SK-N-SH (cell line): ENCODE measurements around the gene ALOX15. TPM values are rescaled to one million over a fixed set of nuclear protein-coding genes. Genes with fewer than 3 reads are reported as not detected.

ENCODE experiments used
- CTCF ChIA-PET: fragments of 300-600, 350-600 bp; formaldehyde crosslinking; extraction: SDS; loops from one replicate; lab custom pipeline; 2021; lab: Yijun Ruan, JAX
- POLR2A ChIA-PET: fragments of 350-600 bp; sonication (Branson Sonifier 250); formaldehyde crosslinking; extraction: SDS; loops from one replicate; lab custom pipeline; 2020; ENCODE audit warnings: antibody characterized with exemption, inconsistent platforms; lab: Yijun Ruan, JAX
- DNase-seq: peaks from one replicate; pipeline ENCODE4 v3.0.0; 2012
- H2AFZ ChIP-seq: fragments of 200-600 bp; sonication (generic); 2 replicates; pipeline ENCODE4 v1.8.1; 2016; ENCODE audit warnings: antibody characterized with exemption, mild to moderate bottlenecking, low read depth
- H3F3A ChIP-seq: fragments of 200-600 bp; sonication (generic); replicated peaks from 2 replicates; pipeline ENCODE3; 2016; ENCODE audit warnings: antibody characterized with exemption, mild to moderate bottlenecking; ENCODE audit not compliant: insufficient read depth
- H3K27ac ChIP-seq, 2 experiments: fragments of 200-500 bp in 1 of 2; fragments of 200-600 bp in 1 of 2; sonication (Bioruptor generic) in 1 of 2; sonication (generic), shearing (Covaris generic) in 1 of 2; 2 replicates each; pipeline versions ENCODE4 v1.5.1 to v1.6.1; 2014 to 2016; ENCODE audit warnings: low read depth in 2 of 2, inconsistent platforms in 1 of 2, low read length in 1 of 2, mild to moderate bottlenecking in 1 of 2, mixed read lengths in 1 of 2
- H3K27me3 ChIP-seq: fragments of 200-600 bp; sonication (generic), shearing (Covaris generic); 2 replicates; pipeline ENCODE4 v1.6.1; 2016; ENCODE audit warnings: mixed run types; ENCODE audit not compliant: insufficient read depth
- H3K36me3 ChIP-seq, 2 experiments: fragments of 200-500 bp in 1 of 2; fragments of 200-600 bp in 1 of 2; sonication (Bioruptor generic) in 1 of 2; sonication (generic) in 1 of 2; replicated peaks in 1 of 2; 2 replicates each; pipeline versions ENCODE3 to v1.5.1; 2014 to 2016; ENCODE audit warnings: low read length in 1 of 2, mild to moderate bottlenecking in 1 of 2; ENCODE audit not compliant: insufficient read depth in 2 of 2, control insufficient read depth in 1 of 2
- H3K4me1 ChIP-seq, 2 experiments: fragments of 200-500 bp in 1 of 2; fragments of 200-600 bp in 1 of 2; sonication (Bioruptor generic) in 1 of 2; sonication (generic), shearing (Covaris generic) in 1 of 2; 2 replicates each; pipeline versions ENCODE4 v1.5.1 to v1.6.1; 2014 to 2016; ENCODE audit warnings: low read depth in 1 of 2, low read length in 1 of 2, mixed run types in 1 of 2; ENCODE audit not compliant: insufficient read depth in 2 of 2, control insufficient read depth in 1 of 2
- H3K4me2 ChIP-seq: fragments of 200-600 bp; sonication (generic), shearing (Covaris generic); 2 replicates; pipeline ENCODE4 v1.6.1; 2017; ENCODE audit warnings: mixed run types
- H3K4me3 ChIP-seq, 2 experiments: fragments of 200-500 bp in 1 of 2; fragments of 200-600 bp in 1 of 2; sonication (Bioruptor generic) in 1 of 2; sonication (generic), shearing (Covaris generic) in 1 of 2; 2 replicates each; pipeline versions ENCODE4 v1.5.1 to v1.8.1; 2014 to 2016; ENCODE audit warnings: low read depth in 2 of 2, inconsistent platforms in 1 of 2, low read length in 1 of 2, mild to moderate bottlenecking in 1 of 2, mixed read lengths in 1 of 2, moderate library complexity in 1 of 2
- H3K79me2 ChIP-seq: fragments of 200-600 bp; sonication (generic); 2 replicates; pipeline ENCODE4 v1.8.1; 2017; ENCODE audit warnings: mild to moderate bottlenecking; ENCODE audit not compliant: insufficient read depth
- H3K9ac ChIP-seq: fragments of 200-600 bp; sonication (generic); 2 replicates; pipeline ENCODE4 v1.6.1; 2017; ENCODE audit warnings: mixed run types
- H3K9me2 ChIP-seq: fragments of 200-600 bp; sonication (generic); 2 replicates; pipeline ENCODE4 v1.6.1; 2017; ENCODE audit warnings: mixed run types
- H3K9me3 ChIP-seq: fragments of 200-600 bp; sonication (generic); 2 replicates; pipeline ENCODE4 v1.6.1; 2017; ENCODE audit warnings: mixed run types, mild to moderate bottlenecking, moderate library complexity
- H4K20me1 ChIP-seq: fragments of 200-600 bp; sonication (generic); 2 replicates; pipeline ENCODE4 v1.6.1; 2017; ENCODE audit warnings: mild to moderate bottlenecking, mixed run types; ENCODE audit not compliant: insufficient read depth
- CHD2 ChIP-seq: fragments of 150-350 bp; IDR thresholded peaks from 2 replicates; pipeline ENCODE4 v1.6.1; 2018; ENCODE audit warnings: low read length; ENCODE audit not compliant: partially characterized antibody
- EZH2phosphoT487 ChIP-seq: fragments of 200-600 bp; sonication (generic); IDR thresholded peaks from 2 replicates; pipeline ENCODE4 v1.6.1; 2017; ENCODE audit warnings: low read depth, mixed run types, mild to moderate bottlenecking, antibody characterized with exemption, moderate library complexity, borderline replicate concordance
- FOSL2 ChIP-seq: IDR thresholded peaks from 2 replicates; pipeline ENCODE4 v1.4.0; 2012; ENCODE audit warnings: low read depth, mild to moderate bottlenecking, moderate library complexity, borderline replicate concordance
- FOXJ3 ChIP-seq: sonication (generic); formaldehyde crosslinking; IDR thresholded peaks from 2 replicates; pipeline ENCODE4 v1.5.1; 2020; ENCODE audit warnings: mild to moderate bottlenecking, missing genetic modification reagents
- FOXM1 ChIP-seq: IDR thresholded peaks from 2 replicates; pipeline ENCODE4 v1.4.0; 2012; ENCODE audit warnings: low read depth, mild to moderate bottlenecking
- JUND ChIP-seq: IDR thresholded peaks from 2 replicates; pipeline ENCODE4 v1.4.0; 2012
- MAX ChIP-seq: IDR thresholded peaks from 2 replicates; pipeline ENCODE4 v1.4.0; 2012; ENCODE audit warnings: low read depth
- MEF2A ChIP-seq: IDR thresholded peaks from 2 replicates; pipeline ENCODE4 v1.4.0; 2012; ENCODE audit warnings: low read depth, borderline replicate concordance
- MXI1 ChIP-seq: IDR thresholded peaks from 2 replicates; pipeline ENCODE4 v1.6.1; 2012; ENCODE audit warnings: mild to moderate bottlenecking, low read depth, low read length, improper control_type of control experiment
- NRF1 ChIP-seq: IDR thresholded peaks from 2 replicates; pipeline ENCODE4 v1.6.1; 2012; ENCODE audit warnings: low read depth, mild to moderate bottlenecking, low read length
- RAD21 ChIP-seq: IDR thresholded peaks from 2 replicates; pipeline ENCODE4 v1.6.1; 2012; ENCODE audit warnings: mild to moderate bottlenecking, low read length
- RCOR1 ChIP-seq: fragments of 150-350 bp; IDR thresholded peaks from 2 replicates; pipeline ENCODE4 v1.6.1; 2017; ENCODE audit warnings: antibody characterized with exemption, low read length
- REST ChIP-seq: IDR thresholded peaks from 2 replicates; pipeline ENCODE4 v1.6.1; 2012; ENCODE audit warnings: mild to moderate bottlenecking, low read depth, low read length, moderate library complexity
- RFX5 ChIP-seq: IDR thresholded peaks from 2 replicates; pipeline ENCODE4 v1.6.1; 2012; ENCODE audit warnings: mild to moderate bottlenecking, improper control_type of control experiment, low read length
- TCF12 ChIP-seq: IDR thresholded peaks from 2 replicates; pipeline ENCODE4 v1.4.0; 2012
- TEAD4 ChIP-seq: IDR thresholded peaks from 2 replicates; pipeline ENCODE4 v1.4.0; 2012; ENCODE audit warnings: mild to moderate bottlenecking, borderline replicate concordance; ENCODE audit not compliant: insufficient read depth
- YY1 ChIP-seq: IDR thresholded peaks from 2 replicates; pipeline ENCODE4 v1.4.0; 2012; ENCODE audit warnings: low read depth, mild to moderate bottlenecking
- WGBS: methylation state at CpG from one replicate; pipeline ENCODE4 v1.1.6; 2017; ENCODE audit warnings: low lambda C conversion rate; 5-methylcytosine and 5-hydroxymethylcytosine counted together
- polyA plus RNA-seq, 3 experiments: library from polyadenylated mRNA; depleted of rRNA; stranded (reverse); fragments of >200 nt; gene quantifications; 2 replicates each; pipeline ENCODE4 v1.2.3, GENCODE V29; 2012

ALOX15 gene
- polyA plus RNA-seq, 1 of the 3 experiments (the other 2 are of a cell fraction) = not detected

- no peak for DNase-seq
- ChIA-PET CTCF (no interaction called here), POLR2A (no interaction called here)
- no peaks in the 10 kb centered on the region for H3K79me2 ChIP-seq
- H3K9ac ChIP-seq = no peak overlapping the region
- no peak overlapping the region for H3K4me3 ChIP-seq
- H3K4me1 ChIP-seq = peaks cover 11 to 15% of the 10 kb centered on the region in 2 experiments; a peak in 3 of 4 replicates
- H2AFZ ChIP-seq = no peak overlapping the region
- 94% methylated on average over 8 of the region's 10 CpGs for WGBS
- no peak for TF ChIP-seq RCOR1
- TF ChIP-seq TCF12 = no peak
- no peak for TF ChIP-seq JUND
- TF ChIP-seq REST = no peak
- TF ChIP-seq MXI1 = no peak
- no peak for TF ChIP-seq MEF2A
- TF ChIP-seq EZH2phosphoT487 = no peak
- no peak for TF ChIP-seq MAX
- TF ChIP-seq NRF1 = no peak
- TF ChIP-seq FOXM1 = no peak
- TF ChIP-seq YY1 = no peak
- TF ChIP-seq CHD2 = no peak
- TF ChIP-seq FOXJ3 (CRISPR knock-in tag) = no peak
- no peak for TF ChIP-seq FOSL2
- H3F3A ChIP-seq = peaks cover 11% of the 10 kb centered on the region
- H3K9me2 ChIP-seq = no peaks in the 10 kb centered on the region
- H3K4me2 ChIP-seq = no peak overlapping the region
- peaks cover 13% of the 10 kb centered on the region for H4K20me1 ChIP-seq
- peaks cover 31 to 62% of the 10 kb centered on the region in 2 experiments for H3K36me3 ChIP-seq
- H3K27ac ChIP-seq = no peak overlapping the region
- H3K9me3 ChIP-seq = no peaks in the 10 kb centered on the region
- no peaks in the 10 kb centered on the region for H3K27me3 ChIP-seq
These were observed 34.3 kb upstream of the ALOX15 start for GRCh38 chr17:4675791-4676190.

- Histone ChIP-seq H3K27me3 (no peaks in the 10 kb centered on the region), H3F3A (peaks cover 13% of the 10 kb centered on the region), H3K79me2 (no peaks in the 10 kb centered on the region), H4K20me1 (peaks cover 13% of the 10 kb centered on the region), H3K36me3 (peaks cover 39 to 64% of the 10 kb centered on the region in 2 experiments), H2AFZ (no peak overlapping the region), H3K9ac (no peak overlapping the region), H3K4me1 (peaks cover 9 to 10% of the 10 kb centered on the region in 2 experiments; a peak in 3 of 4 replicates), H3K9me3 (no peaks in the 10 kb centered on the region), H3K4me3 (no peak overlapping the region), H3K9me2 (no peaks in the 10 kb centered on the region), H3K27ac (no peak overlapping the region), H3K4me2 (no peak overlapping the region)
- TF ChIP-seq RAD21 (no peak), TEAD4 (no peak), RFX5 (no peak)
- WGBS = 96% methylated on average over 3 of the region's 8 CpGs
- no peak for DNase-seq
- CTCF ChIA-PET = no interaction called here
- POLR2A ChIA-PET = no interaction called here
These were observed 33.2 kb upstream of the ALOX15 start for GRCh38 chr17:4674685-4674998.
